Peyer's patch (tissue), 4 donors: ENCODE measurements around the gene FAR1. TPM values are rescaled to one million over a fixed set of nuclear protein-coding genes. Genes with fewer than 3 reads are reported as not detected.

ENCODE experiments used
- DNase-seq, 3 donors: peaks; one replicate each; pipeline ENCODE4 v3.0.0-alpha.2; 2017 to 2019
- H3K27ac ChIP-seq, 4 donors: fragments of 200-600 bp; sonication (generic); one replicate each; pipeline ENCODE4 v1.5.1; 2016 to 2019
- H3K27me3 ChIP-seq, 2 donors: fragments of 200-600 bp; sonication (generic); one replicate each; pipeline ENCODE4 v1.5.1; 2019
- H3K36me3 ChIP-seq, 3 donors: fragments of 200-600 bp; sonication (generic); one replicate each; pipeline ENCODE4 v1.5.1; 2016 to 2019
- H3K4me1 ChIP-seq, 4 donors: fragments of 200-600 bp; sonication (generic); one replicate each; pipeline ENCODE4 v1.5.1; 2016 to 2019
- H3K4me3 ChIP-seq, 4 donors: fragments of 200-600 bp; sonication (generic); 1 replicate in 3 of 4; 2 replicates in 1 of 4; pipeline ENCODE4 v1.5.1; 2016 to 2019; ENCODE audit warnings: mild to moderate bottlenecking in 1 of 4
- H3K9me3 ChIP-seq, 4 donors: fragments of 200-600 bp; sonication (generic); one replicate each; pipeline ENCODE4 v1.5.1; 2016 to 2019; ENCODE audit warnings: mild to moderate bottlenecking in 1 of 4
- POLR2A ChIP-seq, 2 donors: fragments of 450-650 bp; IDR thresholded peaks; one replicate each; pipeline ENCODE4 v1.5.1; 2017; ENCODE audit warnings: antibody characterized with exemption in 2 of 2, mild to moderate bottlenecking in 2 of 2, moderate library complexity in 2 of 2
- total RNA-seq, 4 donors: library from RNA; depleted of rRNA; stranded (reverse); fragments of >200 nt; gene quantifications; one replicate each; pipeline ENCODE4 v1.1.0, GENCODE V29; 2016
- TF ChIP-seq, protein P1 (sequence below), 6 experiments: fragments of 450-650 bp in 4 of 6; fragments of 200-600 bp in 2 of 6; sonication (generic) in 1 of 6; IDR thresholded peaks; one replicate each; pipeline ENCODE4 v1.5.1; 2017 to 2019; ENCODE audit warnings: antibody characterized with exemption in 6 of 6, mild to moderate bottlenecking in 3 of 6, moderate library complexity in 1 of 6

Gene FAR1
- total RNA-seq, 4 donors from 2014 or later = 35.2 to 125 (median 74.0) TPM

DNA sequence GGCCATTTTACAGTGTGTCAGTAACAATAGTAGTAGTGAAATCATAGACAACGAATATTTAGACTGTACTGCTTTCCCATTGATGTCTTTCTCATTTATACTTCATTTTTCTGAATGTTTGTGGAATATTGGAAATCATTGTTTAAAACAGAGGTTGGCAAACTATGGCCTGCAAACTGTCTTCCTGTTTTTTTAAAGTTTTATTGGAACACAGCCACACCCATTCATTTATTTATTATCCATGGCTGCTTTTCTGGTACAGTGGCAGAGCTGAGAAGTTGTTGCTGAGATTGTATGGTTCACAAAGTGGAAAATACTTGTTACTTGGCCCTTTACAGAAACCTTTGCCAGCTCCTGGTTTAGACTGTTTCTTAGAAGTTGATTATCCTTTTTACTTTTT, 13.7 kb downstream of the FAR1 start:
- TF ChIP-seq POLR2A (IDR thresholded peaks at IDR 0.05) = no peak
- TF ChIP-seq, protein P1, sequence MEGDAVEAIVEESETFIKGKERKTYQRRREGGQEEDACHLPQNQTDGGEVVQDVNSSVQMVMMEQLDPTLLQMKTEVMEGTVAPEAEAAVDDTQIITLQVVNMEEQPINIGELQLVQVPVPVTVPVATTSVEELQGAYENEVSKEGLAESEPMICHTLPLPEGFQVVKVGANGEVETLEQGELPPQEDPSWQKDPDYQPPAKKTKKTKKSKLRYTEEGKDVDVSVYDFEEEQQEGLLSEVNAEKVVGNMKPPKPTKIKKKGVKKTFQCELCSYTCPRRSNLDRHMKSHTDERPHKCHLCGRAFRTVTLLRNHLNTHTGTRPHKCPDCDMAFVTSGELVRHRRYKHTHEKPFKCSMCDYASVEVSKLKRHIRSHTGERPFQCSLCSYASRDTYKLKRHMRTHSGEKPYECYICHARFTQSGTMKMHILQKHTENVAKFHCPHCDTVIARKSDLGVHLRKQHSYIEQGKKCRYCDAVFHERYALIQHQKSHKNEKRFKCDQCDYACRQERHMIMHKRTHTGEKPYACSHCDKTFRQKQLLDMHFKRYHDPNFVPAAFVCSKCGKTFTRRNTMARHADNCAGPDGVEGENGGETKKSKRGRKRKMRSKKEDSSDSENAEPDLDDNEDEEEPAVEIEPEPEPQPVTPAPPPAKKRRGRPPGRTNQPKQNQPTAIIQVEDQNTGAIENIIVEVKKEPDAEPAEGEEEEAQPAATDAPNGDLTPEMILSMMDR (IDR thresholded peaks at IDR 0.05) = no peak
- no peak overlapping the region for H3K27ac ChIP-seq

DNA sequence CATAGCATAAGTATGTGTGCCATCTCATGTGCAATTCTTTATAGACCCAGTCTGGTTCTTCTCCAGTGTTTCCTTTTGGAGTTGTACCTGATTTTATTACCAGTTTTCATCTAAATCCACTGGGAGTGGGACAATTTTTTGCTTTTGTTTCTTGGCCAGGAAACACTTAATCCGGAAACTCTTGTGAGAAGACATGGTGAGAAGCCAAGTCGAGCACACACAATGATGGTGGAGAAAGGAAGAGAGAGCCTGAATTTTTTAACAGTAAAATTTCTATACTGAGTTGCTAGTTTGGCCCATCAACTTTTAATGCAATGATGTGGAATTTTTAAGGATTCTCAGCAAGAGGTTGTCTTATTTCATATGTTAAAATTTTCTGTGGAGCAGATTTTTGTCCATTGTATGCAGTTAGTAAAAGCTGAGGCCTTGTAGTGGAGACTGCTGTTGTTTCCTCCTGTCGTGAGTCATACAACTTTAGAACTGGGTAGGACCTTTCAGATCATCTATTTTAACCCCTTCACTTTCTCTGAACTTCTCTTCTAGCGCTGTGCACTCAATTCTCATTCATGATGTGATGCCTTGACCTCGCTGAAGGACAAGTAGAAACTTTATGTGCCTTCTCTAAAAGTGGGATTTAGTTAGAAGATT, 17.1 kb downstream of the FAR1 start:
- DNase-seq = no peak
- H3K4me1 ChIP-seq = peaks cover 0 to 19% (median 0%) of the 10 kb centered on the region in 4 donors
- H3K36me3 ChIP-seq = no peaks in the 10 kb centered on the region
- TF ChIP-seq, protein P1 (IDR thresholded peaks at IDR 0.05) = no peak
- no peak for TF ChIP-seq POLR2A (IDR thresholded peaks at IDR 0.05)
- H3K9me3 ChIP-seq = no peaks in the 10 kb centered on the region
- H3K27ac ChIP-seq = no peak overlapping the region
- H3K4me3 ChIP-seq = no peak overlapping the region
- no peaks in the 10 kb centered on the region for H3K27me3 ChIP-seq

More for the DNA sequence above, 13.7 kb downstream of the FAR1 start:
- Histone ChIP-seq H3K36me3 (no peaks in the 10 kb centered on the region), H3K4me3 (no peak overlapping the region), H3K9me3 (no peaks in the 10 kb centered on the region), H3K27me3 (no peaks in the 10 kb centered on the region), H3K4me1 (peaks cover 0 to 38% (median 0%) of the 10 kb centered on the region in 4 donors)
- no peak for DNase-seq

DNA sequence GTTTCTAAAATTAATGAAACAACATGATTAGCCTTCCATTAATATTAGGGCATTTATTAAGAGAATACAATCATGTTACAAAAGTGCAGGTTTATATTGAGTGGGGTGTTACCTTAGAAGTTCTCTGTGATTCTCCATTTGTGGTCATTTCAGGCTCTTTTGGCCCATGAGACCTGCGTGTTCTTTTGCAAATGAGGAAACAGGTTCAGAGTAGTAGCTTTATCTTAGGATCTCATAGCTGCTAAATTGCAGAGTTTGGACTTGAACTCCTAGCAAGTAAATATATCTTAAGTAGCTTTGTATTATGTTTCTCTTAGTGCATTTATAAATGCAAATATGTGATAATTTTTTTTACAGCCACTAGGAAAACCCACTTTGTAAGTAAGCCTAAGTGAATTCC, 18.3 kb downstream of the FAR1 start:
- no peak for DNase-seq
- no peak overlapping the region for H3K27ac ChIP-seq
- TF ChIP-seq, protein P1 (IDR thresholded peaks at IDR 0.05) = no peak
- TF ChIP-seq POLR2A (IDR thresholded peaks at IDR 0.05) = no peak
- H3K36me3 ChIP-seq = no peaks in the 10 kb centered on the region
- no peaks in the 10 kb centered on the region for H3K9me3 ChIP-seq
- no peaks in the 10 kb centered on the region for H3K27me3 ChIP-seq
- peaks cover 0 to 10% (median 0%) of the 10 kb centered on the region in 4 donors for H3K4me1 ChIP-seq
- H3K4me3 ChIP-seq = no peak overlapping the region

DNA sequence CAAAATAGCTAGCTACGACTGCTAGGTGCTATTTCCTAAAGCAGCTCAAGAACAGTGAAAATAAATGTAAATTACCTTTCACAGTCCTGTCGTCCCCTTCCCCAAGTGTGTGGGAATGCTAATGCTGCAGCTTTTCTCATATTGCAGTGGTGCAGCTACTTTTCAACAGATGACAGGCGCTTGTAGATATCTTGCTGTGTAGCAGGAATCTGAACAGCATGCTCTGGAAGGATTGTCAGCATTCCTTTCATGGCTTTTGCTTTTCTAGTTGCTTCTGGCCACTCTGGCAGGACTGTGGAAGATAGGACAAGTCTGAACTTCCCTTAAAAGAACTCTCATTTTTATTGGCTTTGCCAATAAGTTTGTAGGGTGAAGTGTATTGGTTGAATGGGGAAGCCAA, 18.8 kb downstream of the FAR1 start:
- TF ChIP-seq, protein P1 (IDR thresholded peaks at IDR 0.05) = no peak
- no peak for TF ChIP-seq POLR2A (IDR thresholded peaks at IDR 0.05)
- DNase-seq = no peak
- Histone ChIP-seq H3K4me3 (no peak overlapping the region), H3K27ac (no peak overlapping the region), H3K36me3 (no peaks in the 10 kb centered on the region), H3K4me1 (peaks cover 0 to 5% (median 0%) of the 10 kb centered on the region in 4 donors), H3K27me3 (no peaks in the 10 kb centered on the region), H3K9me3 (no peaks in the 10 kb centered on the region)

DNA sequence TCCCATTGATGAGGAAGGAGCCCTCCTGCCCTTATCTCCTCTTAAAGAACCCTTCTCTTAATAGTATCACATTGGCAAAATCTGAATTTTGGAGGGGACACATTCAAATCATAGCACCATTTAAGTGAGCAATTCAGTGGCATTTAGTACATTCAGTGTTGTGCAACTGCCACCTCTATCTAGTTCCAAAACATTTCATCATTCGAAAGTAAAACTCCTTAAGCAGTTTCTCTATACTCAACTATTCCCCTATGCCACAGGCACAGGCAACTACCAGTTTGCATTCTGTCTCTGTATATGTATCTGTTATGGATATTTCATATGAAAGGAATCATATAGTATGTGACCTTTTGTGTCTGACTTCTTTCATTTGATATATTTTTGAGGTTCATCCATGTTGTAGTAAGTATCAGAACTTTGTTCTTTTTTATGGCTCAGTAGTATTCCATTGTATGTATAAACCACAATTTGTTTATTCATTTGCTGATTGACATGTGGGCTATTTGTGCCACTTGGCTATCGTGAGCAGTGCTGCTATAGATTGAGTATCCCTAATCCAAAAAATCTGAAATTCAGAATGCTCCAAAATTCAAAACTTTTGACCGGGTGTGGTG, 22.9 kb downstream of the FAR1 start:
- DNase-seq = no peak
- TF ChIP-seq, protein P1 (IDR thresholded peaks at IDR 0.05) = no peak
- H3K36me3 ChIP-seq = peaks cover 0 to 10% (median 0%) of the 10 kb centered on the region in 3 donors
- H3K9me3 ChIP-seq = no peaks in the 10 kb centered on the region
- no peaks in the 10 kb centered on the region for H3K27me3 ChIP-seq
- H3K4me3 ChIP-seq = no peak overlapping the region
- H3K27ac ChIP-seq = no peak overlapping the region
- no peaks in the 10 kb centered on the region for H3K4me1 ChIP-seq
